PFSK-1 (cell line): ENCODE results near the gene HEATR5B.

Source experiments
- FOXP2 ChIP-seq: optimal IDR thresholded peaks from 2 replicates; pipeline ENCODE3; 2011; ENCODE audit warnings: borderline replicate concordance, control low read depth, inconsistent platforms; ENCODE audit not compliant: insufficient read depth; ENCODE audit errors: extremely low read length, extremely low read depth
- POLR2AphosphoS5 ChIP-seq: IDR thresholded peaks from 2 replicates; pipeline ENCODE4 v1.6.1; 2012; ENCODE audit warnings: low read depth, mild to moderate bottlenecking, control low read depth, low read length, moderate library complexity
- REST ChIP-seq, 2 experiments: IDR thresholded peaks; 2 replicates each; pipeline versions ENCODE4 v1.6.1 to v1.8.0; 2011 to 2012; ENCODE audit warnings: low read depth in 2 of 2, low read length in 2 of 2, control low read depth in 1 of 2, inconsistent platforms in 1 of 2, mild to moderate bottlenecking in 1 of 2, moderate library complexity in 1 of 2; ENCODE audit not compliant: insufficient read depth in 1 of 2
- SIN3A ChIP-seq: IDR thresholded peaks from 2 replicates; pipeline ENCODE4 v1.6.1; 2012; ENCODE audit warnings: mild to moderate bottlenecking, low read length, moderate library complexity, borderline replicate concordance; ENCODE audit not compliant: insufficient read depth
- TAF1 ChIP-seq: IDR thresholded peaks from 2 replicates; pipeline ENCODE4 v1.6.1; 2012; ENCODE audit warnings: low read length, control low read depth, borderline replicate concordance; ENCODE audit not compliant: insufficient read depth

The HEATR5B gene

GRCh38 chr2:37011130-37011529 is 73.0 kb downstream of the HEATR5B start:
- TF ChIP-seq REST (IDR thresholded peaks at IDR 0.05; ENCODE audit: insufficient read depth in 1 of 2, low read depth in 2 of 2, low read length in 2 of 2) (no peak), TAF1 (no peak), SIN3A (no peak), POLR2AphosphoS5 (no peak), FOXP2 (no peak)

GRCh38 chr2:37005118-37005868 is 78.9 kb downstream of the HEATR5B start:
- no peak for TF ChIP-seq FOXP2
- TF ChIP-seq REST (IDR thresholded peaks at IDR 0.05; ENCODE audit: insufficient read depth in 1 of 2, low read depth in 2 of 2, low read length in 2 of 2): no peak
- no peak for TF ChIP-seq POLR2AphosphoS5
- TF ChIP-seq SIN3A: no peak
- TF ChIP-seq TAF1: no peak

DNA sequence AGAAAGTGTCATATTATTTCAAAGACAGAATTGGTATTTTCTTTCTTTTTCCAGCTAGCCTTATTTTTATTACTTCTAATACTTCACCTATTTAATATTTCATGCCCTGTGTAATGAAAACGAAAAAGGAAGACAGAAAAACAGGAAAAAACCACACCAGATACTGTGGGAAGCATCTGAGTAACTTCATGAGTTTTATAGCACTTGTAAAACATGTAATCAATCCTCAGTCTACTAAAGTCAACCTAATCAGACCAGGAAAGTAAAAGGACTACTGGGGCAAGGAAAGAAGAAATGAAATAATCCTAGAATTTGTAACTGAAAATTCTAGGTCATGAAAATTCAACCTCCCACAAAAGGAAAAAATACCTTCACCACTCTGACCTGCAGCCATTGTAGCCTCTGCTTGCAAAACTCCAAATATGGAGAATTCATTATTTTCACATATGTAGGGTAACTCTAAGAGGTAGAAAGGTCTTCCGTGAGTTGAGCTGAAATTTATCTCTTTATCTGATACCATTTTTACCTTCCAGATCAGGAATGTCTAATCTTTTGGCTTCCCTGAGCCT is 83.1 kb downstream of the HEATR5B start:
- TF ChIP-seq TAF1 (no peak), FOXP2 (no peak), REST (IDR thresholded peaks at IDR 0.05; ENCODE audit: insufficient read depth in 1 of 2, low read depth in 2 of 2, low read length in 2 of 2) (no peak), SIN3A (no peak), POLR2AphosphoS5 (no peak)

DNA sequence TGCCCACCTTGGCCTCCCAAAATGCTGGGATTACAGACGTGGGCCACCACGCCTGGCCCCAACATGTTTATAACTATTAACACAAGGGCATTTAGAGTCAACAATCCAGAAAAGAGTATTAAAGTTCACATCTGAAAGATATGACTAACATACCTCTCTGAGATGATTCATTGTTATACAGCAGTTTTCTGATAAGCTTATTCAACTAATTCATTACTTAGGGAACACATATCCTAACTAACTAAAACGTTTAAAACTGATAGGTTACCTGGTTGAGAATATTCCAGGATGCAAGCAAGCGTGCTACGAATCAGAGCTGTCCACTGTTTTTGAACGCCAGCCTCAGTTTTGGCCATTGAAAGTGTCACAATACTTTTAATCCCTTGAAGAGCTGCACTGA is 83.9 kb downstream of the HEATR5B start:
- TF ChIP-seq SIN3A (no peak), POLR2AphosphoS5 (no peak), REST (IDR thresholded peaks at IDR 0.05; ENCODE audit: insufficient read depth in 1 of 2, low read depth in 2 of 2, low read length in 2 of 2) (no peak), FOXP2 (no peak), TAF1 (no peak)
